Cardiac muscle cell (in vitro differentiated cells and primary cell): Measurements from ENCODE around the gene ATP12A. TPM values are rescaled to one million over a fixed set of nuclear protein-coding genes. Genes with fewer than 3 reads are reported as not detected.
A peak's percentile ranks its signal among the peaks of the same experiment; 100 is the strongest.
"Not testable (repeated sequence)": the region's sequence is repeated elsewhere in the genome, so short reads cannot be mapped to it uniquely, and the experiment has no call there.

Source experiments
- DNase-seq, 2 donors: peaks; one replicate each; pipeline versions ENCODE4 v3.0.0 to v3.0.0-alpha.2; 2010 to 2017; ENCODE audit warnings: low read depth in 1 of 2, low spot score in 1 of 2
- H3K27ac ChIP-seq: fragments of 200-600 bp; sonication (generic); 2 replicates; pipeline ENCODE4 v1.5.1; 2016
- H3K27me3 ChIP-seq: fragments of 200-600 bp; sonication (generic); 2 replicates; pipeline ENCODE4 v1.6.0; 2016; ENCODE audit warnings: control low read depth
- H3K36me3 ChIP-seq: fragments of 200-600 bp; sonication (generic); 2 replicates; pipeline ENCODE4 v1.5.1; 2016; ENCODE audit warnings: control low read depth
- H3K4me1 ChIP-seq: fragments of 200-600 bp; sonication (generic); 2 replicates; pipeline ENCODE4 v1.8.1; 2017; ENCODE audit warnings: low read depth, mild to moderate bottlenecking, mixed run types
- H3K4me3 ChIP-seq: fragments of 200-600 bp; sonication (generic); 2 replicates; pipeline ENCODE4 v1.5.1; 2016; ENCODE audit warnings: mild to moderate bottlenecking
- H3K9me3 ChIP-seq: fragments of 200-600 bp; sonication (generic); 2 replicates; pipeline ENCODE4 v1.5.1; 2017; ENCODE audit warnings: low read depth, mild to moderate bottlenecking, control low read depth
- polyA plus RNA-seq: library from polyadenylated mRNA; unstranded; fragments of >200 nt; fragmentation: Nextera tagmentation; extraction: Ambion mirVana; gene quantifications from 2 replicates; pipeline ENCODE4 v1.2.1, GENCODE V29; 2016
- total RNA-seq: library from RNA; depleted of rRNA; stranded (reverse); fragments of >200 nt; gene quantifications from 2 replicates; pipeline ENCODE4 v1.2.3, GENCODE V29; 2016
- TF ChIP-seq, protein P1 (sequence below): IDR thresholded peaks from 2 replicates; pipeline ENCODE4 v1.5.1; 2012; ENCODE audit warnings: low read depth, mild to moderate bottlenecking, low read length

Gene ATP12A
- total and polyA plus RNA-seq, 2 experiments from 2014 or later = not detected

DNA sequence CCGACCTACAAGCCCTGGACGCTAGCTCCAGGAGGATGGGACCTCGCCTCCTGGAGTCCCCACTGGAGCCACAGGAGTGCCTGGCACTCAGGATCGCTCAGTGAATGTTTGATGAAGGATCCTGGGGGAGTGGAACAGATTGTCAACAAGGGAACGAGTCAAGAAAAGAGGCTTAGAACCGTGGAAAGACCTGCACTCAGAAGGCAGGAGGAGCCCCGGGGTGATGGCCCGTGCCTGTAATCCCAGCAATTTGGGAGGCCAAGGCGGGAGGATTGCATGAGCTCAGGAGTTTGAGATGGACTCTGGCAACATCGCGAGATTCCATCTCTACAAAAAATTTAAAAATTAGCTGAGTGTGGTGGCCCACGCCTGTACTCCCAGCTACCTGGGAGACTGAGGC, 38.9 kb downstream of the ATP12A start:
- no peak overlapping the region for H3K4me3 ChIP-seq
- H3K27ac ChIP-seq = no peak overlapping the region
- peaks cover 11% of the 10 kb centered on the region for H3K4me1 ChIP-seq
- TF ChIP-seq, protein P1, sequence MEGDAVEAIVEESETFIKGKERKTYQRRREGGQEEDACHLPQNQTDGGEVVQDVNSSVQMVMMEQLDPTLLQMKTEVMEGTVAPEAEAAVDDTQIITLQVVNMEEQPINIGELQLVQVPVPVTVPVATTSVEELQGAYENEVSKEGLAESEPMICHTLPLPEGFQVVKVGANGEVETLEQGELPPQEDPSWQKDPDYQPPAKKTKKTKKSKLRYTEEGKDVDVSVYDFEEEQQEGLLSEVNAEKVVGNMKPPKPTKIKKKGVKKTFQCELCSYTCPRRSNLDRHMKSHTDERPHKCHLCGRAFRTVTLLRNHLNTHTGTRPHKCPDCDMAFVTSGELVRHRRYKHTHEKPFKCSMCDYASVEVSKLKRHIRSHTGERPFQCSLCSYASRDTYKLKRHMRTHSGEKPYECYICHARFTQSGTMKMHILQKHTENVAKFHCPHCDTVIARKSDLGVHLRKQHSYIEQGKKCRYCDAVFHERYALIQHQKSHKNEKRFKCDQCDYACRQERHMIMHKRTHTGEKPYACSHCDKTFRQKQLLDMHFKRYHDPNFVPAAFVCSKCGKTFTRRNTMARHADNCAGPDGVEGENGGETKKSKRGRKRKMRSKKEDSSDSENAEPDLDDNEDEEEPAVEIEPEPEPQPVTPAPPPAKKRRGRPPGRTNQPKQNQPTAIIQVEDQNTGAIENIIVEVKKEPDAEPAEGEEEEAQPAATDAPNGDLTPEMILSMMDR = no peak
- no peaks in the 10 kb centered on the region for H3K27me3 ChIP-seq
- no peak for DNase-seq
- no peaks in the 10 kb centered on the region for H3K36me3 ChIP-seq
- no peaks in the 10 kb centered on the region for H3K9me3 ChIP-seq

DNA sequence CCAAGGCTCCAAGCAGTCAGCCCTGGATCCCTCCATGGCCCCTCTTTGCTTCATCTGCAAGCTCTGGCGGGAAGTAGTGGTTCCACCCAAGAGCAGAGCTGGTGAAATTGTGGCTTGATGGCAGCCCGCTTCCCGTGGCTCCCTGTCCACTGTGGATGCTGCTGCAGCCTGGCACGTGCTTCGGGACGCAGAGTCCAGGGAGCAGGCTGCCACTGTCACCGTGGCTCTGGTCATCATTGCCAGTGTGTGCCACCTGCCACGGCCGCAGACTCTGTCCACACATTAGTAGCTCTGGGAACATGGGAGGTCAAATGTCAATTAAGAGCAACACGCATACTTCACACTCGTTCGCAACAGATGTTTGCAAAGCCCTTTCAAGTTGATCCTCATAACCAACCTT, 43.0 kb downstream of the ATP12A start:
- H3K27ac ChIP-seq = no peak overlapping the region
- TF ChIP-seq, protein P1 = no peak
- no peak overlapping the region for H3K4me3 ChIP-seq
- H3K4me1 ChIP-seq = no peaks in the 10 kb centered on the region
- DNase-seq = no peak
- H3K36me3 ChIP-seq = no peaks in the 10 kb centered on the region
- H3K27me3 ChIP-seq = no peaks in the 10 kb centered on the region
- no peaks in the 10 kb centered on the region for H3K9me3 ChIP-seq

DNA sequence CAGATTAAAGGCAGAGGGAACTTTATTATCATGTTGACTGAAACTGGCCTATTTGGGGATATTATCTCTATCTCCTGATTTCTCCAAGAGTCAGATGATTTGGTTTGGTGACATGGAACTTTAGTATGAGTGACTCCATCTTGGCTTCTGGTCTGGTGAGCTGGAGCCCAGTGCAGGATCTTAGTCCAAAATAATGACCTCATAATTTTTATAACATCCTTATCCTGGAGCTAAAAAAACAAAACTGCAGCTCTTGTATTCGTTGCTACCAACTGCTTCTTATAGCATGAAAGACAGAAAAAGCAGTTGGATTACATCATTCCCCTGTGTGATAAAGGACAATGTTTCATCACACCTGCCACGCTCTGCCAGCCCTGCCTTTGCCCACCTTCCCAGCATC, 44.5 kb downstream of the ATP12A start:
- Histone ChIP-seq H3K36me3 (no peaks in the 10 kb centered on the region), H3K9me3 (no peaks in the 10 kb centered on the region), H3K27me3 (no peaks in the 10 kb centered on the region), H3K27ac (no peak overlapping the region), H3K4me1 (no peaks in the 10 kb centered on the region), H3K4me3 (no peak overlapping the region)
- no peak for DNase-seq
- TF ChIP-seq, protein P1 = no peak

DNA sequence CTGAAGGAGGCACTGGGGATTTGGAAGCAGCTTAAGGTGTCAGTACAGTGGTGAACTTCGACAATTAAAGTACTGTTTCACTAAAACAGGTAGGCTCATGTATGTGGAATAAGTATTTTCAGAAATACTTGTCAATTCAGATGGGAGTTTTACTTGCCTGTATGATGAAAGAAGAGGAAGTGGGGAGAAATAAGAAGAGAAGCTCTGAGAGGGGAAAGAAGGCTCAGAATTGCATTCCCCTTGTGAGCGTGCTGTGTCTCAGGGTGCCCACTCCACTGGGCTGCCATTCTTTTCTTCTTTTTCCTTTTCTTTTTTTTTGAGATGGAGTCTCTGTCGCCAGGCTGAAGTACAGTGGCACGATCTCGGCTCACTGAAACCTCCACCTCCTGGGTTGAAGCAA, 45.2 kb downstream of the ATP12A start:
- TF ChIP-seq, protein P1 = no peak
- no peaks in the 10 kb centered on the region for H3K4me1 ChIP-seq
- no peaks in the 10 kb centered on the region for H3K36me3 ChIP-seq
- no peak for DNase-seq
- no peaks in the 10 kb centered on the region for H3K27me3 ChIP-seq
- H3K9me3 ChIP-seq = no peaks in the 10 kb centered on the region
- H3K27ac ChIP-seq = no peak overlapping the region
- H3K4me3 ChIP-seq = no peak overlapping the region

DNA sequence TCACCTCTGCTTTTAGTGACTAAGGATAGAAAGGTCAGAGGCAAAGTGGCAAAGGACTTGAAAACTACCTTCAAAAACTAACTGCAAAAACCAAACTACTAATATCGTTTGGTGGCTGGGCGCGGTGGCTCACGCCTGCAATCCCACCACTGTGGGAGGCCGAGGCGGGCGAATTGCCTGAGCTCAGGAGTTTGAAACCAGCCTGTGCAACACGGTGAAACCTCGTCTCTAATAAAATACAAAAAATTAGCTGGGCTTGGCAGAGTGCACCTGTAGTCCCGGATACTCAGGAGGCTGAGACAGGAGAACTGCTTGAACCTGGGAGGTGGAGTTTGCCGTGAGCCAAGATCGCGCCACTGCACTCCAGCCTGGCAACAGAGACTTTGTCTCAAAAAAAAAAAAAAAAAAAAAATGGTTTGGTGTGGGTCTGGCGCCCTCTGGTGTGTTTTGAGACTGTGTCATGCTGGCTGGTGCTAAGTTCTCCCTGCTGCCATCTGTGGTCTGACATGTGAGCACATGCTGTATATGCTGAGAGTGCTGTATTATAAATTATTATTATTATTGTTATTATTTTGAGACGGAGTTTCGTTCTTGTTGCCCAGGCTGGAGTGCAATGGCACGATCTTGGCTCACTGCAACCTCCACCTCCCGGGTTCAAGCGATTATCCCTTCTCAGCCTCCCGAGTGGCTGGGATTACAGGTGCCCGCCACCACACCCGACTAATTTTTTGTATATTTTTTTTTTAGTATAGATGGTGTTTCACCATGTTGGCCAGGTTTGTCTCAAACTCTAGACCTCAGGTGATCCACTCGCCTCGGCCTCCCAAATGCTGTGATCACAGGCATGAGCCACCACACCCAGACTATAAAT, 47.8 kb downstream of the ATP12A start:
- H3K27ac ChIP-seq = no peak overlapping the region
- no peaks in the 10 kb centered on the region for H3K27me3 ChIP-seq
- DNase-seq = peak; percentile 87 to 94
- no peaks in the 10 kb centered on the region for H3K36me3 ChIP-seq
- no peak overlapping the region for H3K4me3 ChIP-seq
- no peaks in the 10 kb centered on the region for H3K4me1 ChIP-seq
- H3K9me3 ChIP-seq = no peaks in the 10 kb centered on the region
- TF ChIP-seq, protein P1 = peak; percentile 86

DNA sequence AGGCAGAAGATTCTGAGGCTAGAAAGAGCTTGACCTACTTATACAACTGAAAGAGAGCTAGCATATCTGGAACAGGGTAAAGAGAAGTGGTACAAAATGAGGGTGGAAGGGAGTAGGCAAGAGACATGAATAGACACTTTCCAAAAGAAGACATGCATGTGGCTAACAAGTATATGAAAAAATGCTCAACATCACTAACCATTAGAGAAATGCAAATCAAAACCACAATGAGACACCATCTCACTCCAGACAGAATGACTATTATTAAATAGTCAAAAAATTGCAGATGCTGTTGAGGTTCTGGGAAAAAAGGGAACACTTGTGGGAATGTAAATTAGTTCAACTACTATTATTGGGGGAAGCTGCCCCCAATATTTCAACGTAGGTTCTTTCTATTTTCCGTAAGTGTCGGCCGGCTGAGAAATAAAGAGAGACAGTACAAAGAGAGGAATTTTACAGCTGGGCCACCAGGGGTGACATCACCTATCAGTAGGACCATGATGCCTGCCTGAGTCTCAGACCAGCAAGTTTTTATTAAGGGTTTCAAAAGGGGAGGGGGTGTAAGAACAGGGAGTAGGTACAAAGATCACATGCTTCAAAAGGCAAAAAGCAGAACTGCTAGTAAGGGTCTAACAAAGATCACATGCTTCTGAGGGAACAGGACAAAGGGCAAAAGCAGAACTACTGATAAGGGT, 50.8 kb downstream of the ATP12A start:
- DNase-seq, H3K9me3 ChIP-seq, H3K27me3 ChIP-seq, H3K4me3 ChIP-seq, H3K27ac ChIP-seq, H3K4me1 ChIP-seq, H3K36me3 ChIP-seq: not testable (repeated sequence)
